Fibroblast of villous mesenchyme (primary cell): ENCODE data around the gene SPTBN5. TPM values are rescaled to one million over a fixed set of nuclear protein-coding genes. Genes with fewer than 3 reads are reported as not detected.

Experiments used
- DNase-seq: peaks from one replicate; pipeline ENCODE4 v3.0.0-alpha.2; 2010; ENCODE audit warnings: low read depth
- H3K4me3 ChIP-seq: 2 replicates; pipeline ENCODE4 v1.5.1; 2011; ENCODE audit warnings: low read depth, mild to moderate bottlenecking, low read length
- CTCF ChIP-seq: IDR thresholded peaks from 2 replicates; pipeline ENCODE4 v1.5.1; 2012; ENCODE audit warnings: low read depth, mild to moderate bottlenecking, low read length; ENCODE audit not compliant: insufficient read depth
- total RNA-seq: library from RNA; depleted of rRNA; stranded (reverse); fragments of >200 nt; gene quantifications from 2 replicates; pipeline ENCODE4 v1.2.3, GENCODE V29; 2012

The SPTBN5 gene
- total RNA-seq, result 0.32 and 0.43 TPM in 2 replicates

GRCh38 chr15:41893422-41894250 is at the start of gene SPTBN5:
TSS of gene SPTBN5 (minus strand) at chr15:41894053. CDS start at chr15:41893497, 556 bp downstream.
- DNase-seq, result no peak
- peak within 1 kb of the TSS; percentile 12 for H3K4me3 ChIP-seq
- no peak for TF ChIP-seq CTCF

- no peak overlapping the region for H3K4me3 ChIP-seq
- TF ChIP-seq CTCF, result no peak
- DNase-seq, result no peak
These were observed 49.0 kb upstream of the SPTBN5 start for GRCh38 chr15:41942886-41943285.

GRCh38 chr15:41941644-41942415 is 48.0 kb upstream of the SPTBN5 start:
- no peak overlapping the region for H3K4me3 ChIP-seq
- no peak for DNase-seq
- TF ChIP-seq CTCF, result no peak

- DNase-seq, result peak; percentile 56
- no peak overlapping the region for H3K4me3 ChIP-seq
- TF ChIP-seq CTCF, result no peak
These were observed 46.6 kb upstream of the SPTBN5 start for GRCh38 chr15:41940441-41940857.

GRCh38 chr15:41939986-41940385 is 46.1 kb upstream of the SPTBN5 start:
- no peak overlapping the region for H3K4me3 ChIP-seq
- no peak for DNase-seq
- no peak for TF ChIP-seq CTCF

GRCh38 chr15:41937568-41937923 is 43.7 kb upstream of the SPTBN5 start:
- DNase-seq, result no peak
- no peak overlapping the region for H3K4me3 ChIP-seq
- TF ChIP-seq CTCF, result no peak
